Measurements from ENCODE around the gene NFS1. TPM values are rescaled to one million over a fixed set of nuclear protein-coding genes. Genes with fewer than 3 reads are reported as not detected.
"Not testable (repeated sequence)": the region's sequence is repeated elsewhere in the genome, so short reads cannot be mapped to it uniquely, and the experiment has no call there.

The NFS1 gene
- total RNA-seq, 1 donor from 2014 or later = 47.4 TPM

DNA sequence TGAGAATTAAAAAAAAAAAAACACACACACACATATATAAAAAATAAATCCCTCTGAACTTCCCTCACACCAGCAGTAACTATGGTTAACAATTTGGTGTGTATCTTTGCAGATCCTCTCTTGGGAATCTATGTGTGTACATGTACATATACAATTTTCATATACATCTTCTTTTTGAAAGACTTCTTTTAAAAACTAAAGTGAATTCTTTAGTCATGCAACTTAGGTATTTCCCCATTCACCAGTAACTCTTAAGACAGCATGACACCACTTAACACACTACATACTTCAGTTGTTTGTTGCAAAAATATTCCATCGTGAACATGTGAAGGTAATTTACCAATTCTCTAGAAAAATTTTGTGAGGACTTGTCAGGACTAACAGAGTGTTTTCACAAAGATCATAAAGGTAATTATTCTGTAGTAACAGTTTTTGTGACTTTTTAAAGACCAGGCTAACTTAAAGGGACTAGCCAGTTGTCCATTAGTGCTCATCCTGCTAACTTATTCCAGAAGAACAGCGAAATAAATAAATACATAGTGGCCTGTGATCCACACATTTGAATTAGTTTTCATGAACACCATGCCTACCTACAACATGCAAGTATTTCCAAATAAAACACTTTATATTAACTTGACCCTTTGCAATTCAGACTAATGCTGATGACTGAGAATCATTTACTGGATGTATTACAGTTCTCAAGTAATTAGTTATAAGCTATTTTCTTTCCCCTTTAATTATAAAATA lies 30.9 kb upstream of the NFS1 start:
- DNase-seq (ENCODE audit: low spot score) = no peak

DNA sequence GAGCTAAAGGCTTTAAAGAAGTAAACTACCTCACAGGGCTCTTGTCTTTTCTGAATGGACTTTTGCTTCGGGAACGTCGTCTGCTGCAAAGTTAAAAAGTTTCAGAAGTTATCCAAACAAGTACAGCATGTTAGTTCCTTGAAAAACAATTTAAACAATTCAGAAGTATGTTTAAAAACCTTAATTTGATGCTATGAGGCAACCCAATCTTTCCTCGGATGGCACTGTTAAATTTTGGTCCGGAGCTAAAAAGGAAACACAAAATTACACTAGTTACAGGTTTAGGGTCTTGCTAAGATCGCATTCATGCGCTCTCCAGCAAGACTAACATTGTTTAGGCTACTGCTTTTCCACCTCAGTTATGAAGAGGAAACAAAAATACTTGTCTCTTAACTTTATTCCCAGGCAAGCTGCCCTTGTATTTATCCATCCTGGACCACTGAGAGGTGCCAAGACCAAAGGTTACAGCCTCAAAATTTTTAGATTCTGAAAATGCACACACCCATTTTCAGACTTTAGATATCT lies 30.2 kb upstream of the NFS1 start:
- no peak for DNase-seq (ENCODE audit: low spot score)

DNA sequence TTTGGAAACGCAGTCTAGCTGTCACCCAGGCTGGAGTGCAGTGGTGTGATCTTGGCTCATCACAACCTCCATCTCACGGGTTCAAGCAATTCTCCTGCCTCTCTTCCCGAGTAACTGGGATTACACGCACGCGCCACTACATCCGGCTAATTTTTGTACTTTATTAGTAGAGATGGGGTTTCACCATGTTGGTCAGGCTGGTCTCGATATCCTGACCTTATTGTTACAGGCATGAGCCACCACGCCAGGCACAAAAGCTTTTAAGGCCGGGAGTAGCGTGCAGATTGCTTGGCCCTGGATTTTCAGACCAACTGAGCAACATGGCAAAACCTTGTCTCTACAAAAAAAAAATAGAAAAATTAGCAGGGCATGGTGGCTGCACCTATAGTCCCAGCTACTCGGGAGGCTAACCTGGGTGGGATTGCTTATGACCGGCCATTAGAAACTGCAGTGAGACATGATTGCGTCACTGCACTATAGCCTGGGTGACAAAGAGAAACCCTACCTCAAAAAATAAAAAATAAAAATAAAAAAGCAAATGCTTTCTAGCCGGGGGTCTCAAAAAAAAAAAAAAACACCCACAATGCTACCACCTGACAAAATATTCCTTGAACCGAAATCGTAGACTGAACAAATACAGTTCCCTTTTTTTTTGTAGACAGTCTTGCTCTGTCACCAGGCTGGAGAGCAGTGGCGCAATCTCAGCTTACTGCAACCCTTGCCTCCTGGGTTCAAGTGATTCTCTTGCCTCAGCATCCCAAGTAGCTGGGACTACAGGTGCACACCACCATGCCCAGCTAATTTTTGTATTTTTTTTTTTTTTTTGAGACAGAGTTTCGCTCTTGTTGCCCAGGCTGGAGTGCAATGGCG lies 27.9 kb upstream of the NFS1 start:
- DNase-seq (ENCODE audit: low spot score) = no peak

DNA sequence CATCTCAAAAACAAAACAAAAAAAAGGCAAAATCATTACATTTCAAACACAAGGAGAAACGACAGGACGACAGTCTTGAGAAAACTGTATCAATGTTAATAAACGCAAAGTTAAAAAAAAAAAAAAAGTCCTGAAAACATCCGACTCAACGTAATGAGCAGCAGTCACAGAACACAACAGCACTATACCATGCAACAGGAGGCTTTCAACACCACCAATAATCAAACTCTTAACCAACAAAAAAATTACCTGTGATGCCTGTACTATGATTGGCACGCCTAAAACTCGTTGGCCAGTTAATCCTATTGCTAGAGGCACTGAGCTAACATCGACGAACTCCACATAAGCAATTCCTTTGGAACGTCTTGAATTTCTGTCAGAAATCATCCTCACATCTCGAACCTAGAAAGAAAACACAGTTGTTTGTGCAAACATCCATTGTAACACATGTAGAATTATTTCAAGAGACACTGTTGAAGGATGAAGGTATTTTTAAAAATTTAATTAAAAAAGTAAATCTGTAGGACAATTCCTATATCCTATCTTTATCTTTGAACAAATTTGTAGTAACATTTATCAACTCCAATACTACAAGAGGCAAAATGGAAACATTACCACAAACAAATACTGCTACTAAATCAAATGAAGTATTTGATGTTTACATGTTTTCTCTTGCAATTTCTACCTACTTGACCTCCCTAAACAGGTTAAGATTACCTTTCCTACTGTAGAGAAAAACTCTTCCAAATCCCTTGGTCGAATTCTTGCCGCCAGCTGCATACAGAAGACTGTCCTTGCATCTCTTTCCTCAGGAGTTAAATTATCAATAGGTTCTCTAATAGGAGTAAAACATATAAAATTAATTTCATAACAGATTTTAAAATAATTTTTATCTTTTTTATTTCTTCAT lies 25.4 kb upstream of the NFS1 start:
- DNase-seq (ENCODE audit: low spot score) = no peak

DNA sequence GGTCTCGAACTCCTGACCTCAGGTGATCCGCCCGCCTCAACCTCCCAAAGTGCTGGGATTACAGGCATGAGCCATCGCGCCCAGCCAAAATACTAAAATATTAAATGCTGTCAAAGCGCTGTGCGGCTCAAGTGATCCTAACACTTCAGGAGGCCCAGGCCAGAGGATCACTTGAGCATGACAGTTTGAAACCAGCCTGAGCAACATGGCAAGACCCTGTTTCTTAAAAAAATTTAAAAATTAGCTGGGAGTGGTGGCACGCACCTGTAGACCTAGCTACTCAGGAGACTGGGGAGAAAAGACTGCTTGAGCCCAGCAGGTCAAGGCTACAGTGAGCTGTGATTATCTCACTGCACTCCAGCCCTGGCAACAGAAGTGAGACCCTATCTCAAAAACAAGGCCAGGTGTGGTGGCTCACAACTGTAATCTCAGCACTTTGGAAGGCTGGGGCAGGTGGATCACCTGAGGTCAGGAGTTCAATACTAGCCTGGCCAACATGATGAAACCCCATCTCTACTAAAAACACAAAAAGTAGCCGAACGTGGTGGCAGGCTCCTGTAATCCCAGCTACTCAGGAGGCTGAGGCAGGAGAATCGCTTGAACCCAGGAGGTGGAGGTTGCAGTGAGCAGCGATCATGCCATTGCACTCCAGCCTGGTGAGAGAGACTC lies 24.6 kb upstream of the NFS1 start:
- not testable (repeated sequence) for DNase-seq (ENCODE audit: low spot score)

DNA sequence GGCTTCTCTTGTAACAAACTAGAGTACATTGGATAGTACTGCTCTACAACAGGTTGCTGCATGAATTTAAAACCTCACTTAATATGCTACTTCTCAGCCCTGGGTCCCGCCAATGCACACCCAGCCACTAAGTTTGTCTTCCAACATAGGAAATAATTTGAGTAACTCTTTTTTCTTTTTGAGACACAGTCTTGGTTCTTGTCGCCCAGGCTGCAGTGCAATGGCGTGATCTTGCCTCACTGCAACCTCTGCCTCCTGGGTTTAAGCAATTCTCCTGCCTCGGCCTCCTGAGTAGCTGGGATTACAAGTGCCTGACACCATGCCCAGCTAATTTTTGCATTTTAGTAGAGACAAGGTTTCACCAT lies 24.1 kb upstream of the NFS1 start:
- not testable (repeated sequence) for DNase-seq (ENCODE audit: low spot score)

DNA sequence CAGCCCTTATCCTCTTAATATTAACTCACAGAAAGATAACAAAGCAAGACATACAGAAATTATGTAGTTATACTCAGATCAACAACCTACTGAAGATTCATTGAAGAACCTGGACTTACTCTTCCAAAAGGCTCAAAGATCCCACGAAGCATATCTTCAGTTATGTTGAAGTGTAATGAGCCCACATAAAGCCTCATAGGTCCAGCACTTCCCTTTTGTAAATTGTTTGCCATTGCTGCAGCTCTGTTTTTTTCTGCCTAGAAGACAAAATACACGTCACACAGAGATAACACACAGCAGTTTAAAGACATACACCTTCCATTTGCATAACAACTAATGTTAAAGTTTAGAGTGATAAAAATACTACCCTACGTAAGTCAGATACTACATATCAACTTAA lies 22.5 kb upstream of the NFS1 start:
- no peak for DNase-seq (ENCODE audit: low spot score)

DNA sequence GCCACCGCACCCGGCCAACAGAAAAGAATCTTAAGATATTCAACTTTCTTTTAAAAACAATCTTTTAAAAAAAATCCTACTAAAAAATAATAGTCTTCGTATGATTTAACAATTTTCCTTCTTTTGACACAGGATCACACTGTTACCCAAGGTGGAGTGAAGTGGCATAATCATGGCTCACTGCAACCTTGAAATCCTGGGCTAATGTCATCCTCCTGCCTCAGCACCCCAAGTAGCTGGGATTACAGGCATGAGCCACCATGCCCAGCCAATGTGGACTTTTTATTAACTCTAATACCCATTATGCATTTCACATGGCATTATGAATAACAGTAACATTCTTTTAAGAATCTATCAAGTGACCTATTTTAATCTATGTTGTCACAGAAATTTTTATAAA lies 22.1 kb upstream of the NFS1 start:
- no peak for DNase-seq (ENCODE audit: low spot score)

DNA sequence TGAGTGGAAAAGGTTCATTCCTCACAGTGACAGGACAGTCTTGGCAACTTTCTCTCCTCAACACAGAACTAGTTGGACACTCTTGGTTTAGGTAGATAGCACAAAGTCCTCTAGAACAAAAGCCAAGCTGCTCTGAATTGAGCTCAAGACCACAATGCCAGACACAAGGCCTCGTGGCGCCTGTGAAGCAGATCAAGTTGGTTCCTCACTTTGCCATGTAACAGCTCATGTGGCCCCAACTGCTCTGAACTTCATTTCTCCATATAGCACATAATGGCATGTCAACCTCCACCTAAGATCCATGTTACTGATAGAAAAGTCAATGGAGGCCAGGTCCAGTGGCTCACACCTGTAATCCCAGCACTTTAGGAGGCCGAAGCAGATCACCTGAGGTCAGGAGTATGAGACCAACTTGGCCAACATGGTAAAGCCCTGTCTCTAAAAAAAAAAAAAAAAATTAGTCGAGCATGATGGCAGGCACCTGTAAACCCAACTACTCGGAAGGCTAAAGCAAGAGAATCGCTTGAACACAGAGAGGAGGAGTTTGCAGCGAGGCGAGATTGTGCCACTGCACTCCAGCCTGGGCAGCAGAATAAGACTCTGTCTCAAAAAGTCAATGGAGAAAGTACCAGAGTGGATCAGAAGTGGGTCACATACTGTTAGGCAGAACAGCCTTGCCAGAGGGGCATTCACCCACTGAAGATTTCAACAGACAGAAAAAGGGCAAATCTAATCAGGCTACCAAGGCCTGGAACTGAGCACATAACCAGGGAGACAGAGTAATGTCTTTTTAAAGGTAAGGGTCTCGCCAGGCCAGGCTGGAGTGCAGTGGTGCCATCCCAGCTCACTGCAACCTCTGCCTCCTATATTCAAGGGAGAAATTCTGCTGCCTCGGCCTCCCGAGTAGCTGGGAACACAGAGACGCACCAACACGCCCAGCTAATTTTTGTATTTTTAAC lies 21.3 kb upstream of the NFS1 start:
- DNase-seq (ENCODE audit: low spot score) = no peak

DNA sequence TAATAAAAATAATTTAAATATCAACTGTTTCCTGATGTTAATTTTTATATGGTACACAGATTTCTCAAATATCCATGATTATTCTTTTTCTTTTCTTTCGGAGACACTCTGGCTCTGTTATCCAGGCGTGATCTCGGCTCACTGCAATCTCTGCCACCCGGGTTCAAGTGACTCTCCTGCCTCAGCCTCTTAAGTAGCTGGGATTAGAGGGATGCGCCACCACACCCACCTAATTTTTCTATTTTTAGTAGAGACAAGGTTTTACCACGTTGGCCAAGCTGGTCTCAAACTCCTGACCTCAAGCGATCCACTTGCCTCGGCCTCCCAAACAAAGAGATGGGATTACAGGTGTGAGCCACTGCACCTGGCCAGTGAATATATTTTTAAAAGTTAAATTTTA lies 20.6 kb upstream of the NFS1 start:
- DNase-seq (ENCODE audit: low spot score) = no peak

DNA sequence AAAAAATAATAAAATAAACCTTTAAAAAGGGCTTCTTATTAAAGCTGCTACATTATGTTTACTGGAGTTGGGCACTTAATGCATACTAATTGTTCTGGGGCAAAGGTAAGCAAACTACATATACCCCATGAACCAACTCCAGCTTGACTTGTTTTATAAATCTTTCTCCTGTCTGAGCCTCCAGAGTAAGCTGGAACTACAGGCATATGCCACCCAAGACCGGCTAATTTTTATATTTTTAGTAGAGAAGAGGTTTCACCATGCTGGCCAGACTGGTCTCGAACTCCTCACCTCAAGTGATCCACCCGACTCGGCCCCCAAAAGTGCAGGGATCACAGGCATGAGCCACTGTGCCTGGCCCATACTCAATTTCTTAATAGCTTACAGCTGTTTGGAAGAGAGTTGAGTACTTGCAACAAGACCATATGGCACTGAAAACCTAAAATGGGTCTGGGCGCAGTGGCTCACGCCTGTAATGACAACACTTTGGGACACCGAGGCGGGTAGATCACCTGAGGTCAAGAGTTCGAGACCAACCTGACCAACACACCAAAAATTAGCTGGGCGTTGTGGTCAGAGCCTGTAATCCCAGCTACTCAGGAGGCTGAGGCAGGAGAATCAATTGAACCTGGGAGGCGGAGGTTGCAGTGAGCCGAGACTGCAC lies 20.0 kb upstream of the NFS1 start:
- DNase-seq (ENCODE audit: low spot score) = no peak

DNA sequence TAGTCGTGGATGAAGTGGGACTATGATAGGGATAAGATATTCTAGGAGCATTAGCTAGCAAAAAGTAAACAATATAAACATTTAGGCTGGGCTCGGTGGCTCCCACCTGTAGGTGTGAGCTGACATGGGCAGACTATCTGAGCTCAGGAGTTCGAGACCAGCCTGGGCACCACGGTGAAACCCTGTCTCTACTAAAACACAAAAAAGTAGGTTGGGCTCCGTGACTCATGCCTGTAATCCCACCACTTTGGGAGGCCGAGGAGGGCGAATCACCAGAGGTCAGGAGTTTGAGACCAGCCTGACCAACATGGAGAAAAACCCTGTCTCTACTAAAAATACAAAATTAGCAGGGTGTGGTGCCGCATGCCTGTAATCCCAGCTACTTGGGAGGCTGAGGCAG lies 19.2 kb upstream of the NFS1 start:
- DNase-seq (ENCODE audit: low spot score) = not testable (repeated sequence)

DNA sequence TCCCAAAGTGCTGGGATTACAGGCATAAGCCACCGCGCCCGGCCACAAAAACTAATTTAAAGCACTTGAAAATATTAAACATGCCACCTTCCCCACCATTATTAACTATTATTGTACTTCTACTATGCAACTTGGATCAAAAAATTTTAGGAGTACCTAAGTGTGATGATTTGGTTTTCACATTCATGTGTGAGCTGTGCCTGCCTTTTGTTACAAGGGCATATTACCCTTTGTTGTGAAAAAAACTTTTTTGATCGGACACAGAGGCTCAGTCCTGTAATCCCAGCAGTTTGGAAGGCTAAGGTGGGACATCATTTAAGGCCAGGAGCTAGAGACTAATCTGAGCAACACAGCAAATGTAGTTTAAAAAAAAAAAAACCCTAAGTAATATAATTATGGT lies 17.2 kb upstream of the NFS1 start:
- no peak for DNase-seq (ENCODE audit: low spot score)

DNA sequence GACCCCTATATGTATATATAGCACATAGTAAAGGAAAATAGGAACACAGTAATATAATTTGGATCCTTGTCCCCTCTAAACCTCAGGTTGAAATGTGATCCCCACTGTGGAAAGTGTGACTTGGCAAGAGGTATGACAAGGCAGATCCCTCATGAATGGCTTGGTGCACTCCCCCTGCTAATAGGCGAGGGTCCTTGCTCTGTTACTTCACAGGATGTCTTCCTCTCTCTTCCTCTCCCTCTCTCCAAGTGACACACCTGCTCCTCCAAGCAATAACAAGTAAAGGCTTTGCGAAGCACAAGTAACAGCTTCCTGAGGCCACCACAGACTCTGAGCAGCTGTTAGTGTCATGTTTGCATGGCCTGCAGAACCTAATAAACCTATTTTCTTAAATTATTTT lies 16.5 kb upstream of the NFS1 start:
- DNase-seq (ENCODE audit: low spot score) = no peak

DNA sequence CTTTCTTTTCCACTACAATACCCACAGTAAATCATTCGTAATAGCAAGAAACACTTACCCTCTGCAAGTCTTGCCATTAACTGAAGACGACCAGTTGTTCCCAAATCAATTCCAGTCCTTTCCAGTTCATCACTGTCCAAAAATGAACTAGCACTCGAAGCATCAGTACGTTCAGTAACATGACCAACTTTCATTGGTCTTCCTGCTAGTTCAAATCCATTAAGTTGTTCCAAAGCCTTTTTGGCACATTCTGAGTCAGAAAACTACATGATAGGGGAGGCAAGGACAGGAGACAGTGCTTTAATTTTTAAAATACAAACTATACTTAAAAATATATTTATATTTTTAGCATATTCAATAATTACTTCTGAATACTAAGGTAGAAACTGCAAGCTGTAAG lies 15.0 kb upstream of the NFS1 start:
- no peak for DNase-seq (ENCODE audit: low spot score)

DNA sequence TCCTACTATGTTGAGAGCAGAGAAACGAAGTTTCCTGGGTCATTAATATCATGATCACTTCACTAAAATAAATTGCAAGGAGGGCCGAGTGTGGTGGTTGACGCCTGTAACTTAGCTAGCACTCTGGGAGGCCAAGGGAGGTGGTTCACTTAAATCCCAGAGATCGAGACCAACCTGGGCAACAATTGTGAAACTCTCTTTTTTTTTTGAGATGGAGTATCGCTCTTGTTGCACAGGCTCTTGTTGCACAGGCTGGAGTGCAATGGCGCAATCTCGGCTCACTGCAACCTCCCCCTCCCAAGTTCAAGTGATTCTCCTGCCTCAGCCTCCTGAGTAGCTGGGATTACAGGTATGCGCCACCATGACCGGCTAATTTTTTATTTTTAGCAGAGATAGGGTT lies 14.0 kb upstream of the NFS1 start:
- not testable (repeated sequence) for DNase-seq (ENCODE audit: low spot score)

DNA sequence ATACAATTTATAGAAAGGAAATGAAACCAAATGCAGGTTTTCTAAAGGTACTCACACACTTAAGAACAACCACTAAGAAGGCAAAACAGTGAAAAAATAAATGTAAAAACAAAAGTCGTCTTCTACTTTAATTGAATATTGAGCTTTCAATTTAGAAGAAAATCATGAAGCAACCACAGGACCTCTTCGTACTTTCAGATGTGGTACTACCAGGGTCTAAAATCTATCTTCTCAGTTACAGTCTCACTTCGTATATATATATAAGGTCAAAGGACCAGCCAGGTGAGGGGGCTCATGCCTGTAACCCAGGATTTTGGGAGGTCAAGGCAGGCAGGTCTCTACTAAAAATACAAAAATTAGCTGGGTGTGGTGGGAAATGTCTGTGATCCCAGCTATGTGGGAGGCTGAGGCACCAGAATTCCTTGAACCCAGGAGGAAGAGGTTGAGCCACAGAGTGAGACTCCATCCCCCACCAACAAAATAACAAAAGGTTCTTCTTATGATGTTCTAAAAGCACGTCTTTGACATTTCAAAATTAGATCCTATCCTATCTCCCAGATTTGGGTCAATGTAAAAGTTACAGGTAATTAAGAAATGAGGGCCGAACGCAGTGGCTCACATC lies 12.5 kb upstream of the NFS1 start:
- DNase-seq (ENCODE audit: low spot score) = no peak

DNA sequence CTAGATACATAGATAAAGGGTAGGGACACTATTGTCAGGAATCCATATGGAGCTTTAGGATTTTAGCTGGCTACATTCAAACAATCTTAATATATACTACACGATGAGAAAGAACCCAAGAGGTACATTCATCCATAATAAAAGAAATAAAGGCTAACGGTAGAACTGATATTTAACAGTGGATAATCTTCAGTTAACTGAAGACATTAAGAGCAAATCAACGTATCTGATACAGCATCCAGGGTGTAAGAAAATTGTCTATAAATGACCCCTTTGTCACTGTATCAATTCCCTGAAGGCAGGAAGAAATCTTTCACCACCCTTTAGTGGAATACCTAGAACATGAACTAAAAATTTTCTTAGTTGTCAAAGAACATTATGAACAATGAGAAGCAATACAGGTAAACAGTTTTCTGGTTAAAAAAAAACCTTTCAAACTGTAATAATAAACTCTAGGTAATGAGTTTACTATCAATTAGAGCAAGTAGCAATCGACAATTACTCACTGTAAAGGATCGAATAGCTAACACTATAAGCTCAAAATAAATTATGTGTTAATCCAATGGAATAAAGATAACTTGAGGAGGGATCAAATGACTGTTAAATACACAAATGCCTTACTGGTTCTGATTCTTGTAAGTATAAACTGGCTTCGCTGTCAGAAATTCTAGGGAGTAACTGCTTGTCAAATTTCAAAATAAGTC lies 11.9 kb upstream of the NFS1 start:
- no peak for DNase-seq (ENCODE audit: low spot score)

DNA sequence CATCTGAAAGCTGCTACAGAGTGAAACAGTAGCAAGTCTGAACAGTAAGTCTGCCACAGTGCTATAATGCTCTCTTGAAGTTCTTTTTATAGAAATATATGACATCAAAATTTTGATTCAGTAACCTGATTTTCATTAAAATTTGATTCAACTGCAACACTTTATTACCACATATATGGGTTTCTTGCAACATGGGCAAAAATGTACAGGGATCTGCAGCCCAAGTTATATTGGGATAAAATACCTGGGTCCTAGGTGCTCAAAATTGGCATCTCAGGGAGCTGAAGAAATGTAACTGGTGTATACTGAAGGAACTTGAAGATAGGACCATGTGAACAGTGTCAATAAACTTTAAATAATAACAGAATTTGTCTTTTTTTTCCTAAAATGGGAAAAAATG lies 10.9 kb upstream of the NFS1 start:
- no peak for DNase-seq (ENCODE audit: low spot score)
